Progenitor cell of endocrine pancreas (in vitro differentiated cells): ENCODE results near the gene RPL41. TPM values are rescaled to one million over a fixed set of nuclear protein-coding genes. Genes with fewer than 3 reads are reported as not detected.

Experiments used
- DNase-seq: peaks from one replicate; pipeline ENCODE4 v3.0.0; 2021; ENCODE audit warnings: low spot score; ENCODE audit not compliant: unreplicated experiment
- H3K27ac Mint-ChIP-seq: 2 replicates; pipeline ENCODE4 v1.8.0; 2021; ENCODE audit warnings: mild to moderate bottlenecking, moderate library complexity, mixed read lengths
- H3K27me3 Mint-ChIP-seq: 2 replicates; pipeline ENCODE4 v1.8.0; 2021; ENCODE audit warnings: mixed read lengths
- H3K36me3 Mint-ChIP-seq: 2 replicates; pipeline ENCODE4 v1.8.0; 2022; ENCODE audit warnings: mixed read lengths; ENCODE audit not compliant: insufficient read depth
- H3K4me1 Mint-ChIP-seq: 2 replicates; pipeline ENCODE4 v1.8.0; 2021; ENCODE audit warnings: low read depth, mixed read lengths
- H3K4me3 Mint-ChIP-seq: 2 replicates; pipeline ENCODE4 v1.8.0; 2021; ENCODE audit warnings: low read depth, mild to moderate bottlenecking, moderate library complexity, mixed read lengths
- H3K9me3 Mint-ChIP-seq: 2 replicates; pipeline ENCODE4 v1.8.0; 2021; ENCODE audit warnings: low read depth, mixed read lengths
- total RNA-seq: library from RNA; stranded (reverse); gene quantifications from 2 replicates; pipeline ENCODE4 v1.2.1, GENCODE V29; 2021
- TF ChIP-seq, protein P1 (sequence below): fragments of 200-600 bp; sonication (generic); IDR thresholded peaks from one replicate; pipeline ENCODE4 v1.5.0; 2021; ENCODE audit warnings: antibody characterized with exemption, mild to moderate bottlenecking; ENCODE audit not compliant: unreplicated experiment

Gene RPL41
- total RNA-seq, 1 donor from 2014 or later: 3,912 TPM

DNA sequence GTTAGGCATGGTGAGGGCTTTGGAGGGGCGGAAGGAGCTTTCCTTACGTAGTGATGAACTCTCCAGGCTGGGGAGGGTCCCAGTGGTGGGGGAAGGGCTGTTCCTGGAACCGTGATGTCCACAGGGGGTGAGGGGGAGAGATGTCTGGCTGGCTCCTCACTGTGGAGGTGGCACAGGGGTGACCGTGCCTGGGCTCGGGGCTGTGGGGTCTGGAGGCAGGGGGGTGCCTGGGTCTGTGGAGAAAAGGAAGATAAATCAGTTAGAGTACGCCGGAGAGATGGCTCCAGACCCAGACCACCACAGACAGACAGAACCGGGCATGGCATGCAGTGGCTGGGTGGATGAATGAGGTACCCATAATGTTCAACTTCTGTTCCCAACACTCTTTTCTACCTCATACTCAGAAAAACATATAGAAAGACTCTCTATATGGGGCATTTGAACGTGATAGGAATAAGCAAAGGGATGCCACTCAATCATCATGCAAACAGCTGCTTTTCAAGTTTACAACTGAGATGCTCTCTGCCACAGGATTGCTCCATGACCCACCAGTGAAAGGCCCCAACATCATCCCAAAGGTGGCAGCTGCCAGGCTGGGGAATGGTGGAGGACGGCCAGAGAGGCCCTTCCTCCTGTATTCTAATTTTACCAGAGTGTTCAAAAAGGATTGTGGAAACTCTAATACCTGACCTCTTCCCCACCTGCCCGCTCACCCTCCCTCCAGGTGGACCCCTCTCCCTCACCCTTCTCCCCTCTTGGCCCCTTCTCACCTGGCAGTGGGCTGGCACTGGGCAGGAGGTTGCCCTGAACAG, 47.3 kb downstream of the RPL41 start:
- DNase-seq: no peak
- Mint-ChIP-seq H3K27ac (peak overlapping the region; percentile 83), H3K4me3 (no peak overlapping the region), H3K36me3 (peaks cover 42% of the 10 kb centered on the region), H3K4me1 (peaks cover 24% of the 10 kb centered on the region), H3K27me3 (no peaks in the 10 kb centered on the region), H3K9me3 (no peaks in the 10 kb centered on the region)
- TF ChIP-seq, protein P1, sequence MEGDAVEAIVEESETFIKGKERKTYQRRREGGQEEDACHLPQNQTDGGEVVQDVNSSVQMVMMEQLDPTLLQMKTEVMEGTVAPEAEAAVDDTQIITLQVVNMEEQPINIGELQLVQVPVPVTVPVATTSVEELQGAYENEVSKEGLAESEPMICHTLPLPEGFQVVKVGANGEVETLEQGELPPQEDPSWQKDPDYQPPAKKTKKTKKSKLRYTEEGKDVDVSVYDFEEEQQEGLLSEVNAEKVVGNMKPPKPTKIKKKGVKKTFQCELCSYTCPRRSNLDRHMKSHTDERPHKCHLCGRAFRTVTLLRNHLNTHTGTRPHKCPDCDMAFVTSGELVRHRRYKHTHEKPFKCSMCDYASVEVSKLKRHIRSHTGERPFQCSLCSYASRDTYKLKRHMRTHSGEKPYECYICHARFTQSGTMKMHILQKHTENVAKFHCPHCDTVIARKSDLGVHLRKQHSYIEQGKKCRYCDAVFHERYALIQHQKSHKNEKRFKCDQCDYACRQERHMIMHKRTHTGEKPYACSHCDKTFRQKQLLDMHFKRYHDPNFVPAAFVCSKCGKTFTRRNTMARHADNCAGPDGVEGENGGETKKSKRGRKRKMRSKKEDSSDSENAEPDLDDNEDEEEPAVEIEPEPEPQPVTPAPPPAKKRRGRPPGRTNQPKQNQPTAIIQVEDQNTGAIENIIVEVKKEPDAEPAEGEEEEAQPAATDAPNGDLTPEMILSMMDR: no peak

- no peaks in the 10 kb centered on the region for H3K27me3 Mint-ChIP-seq
- peaks cover 43% of the 10 kb centered on the region for H3K36me3 Mint-ChIP-seq
- no peaks in the 10 kb centered on the region for H3K9me3 Mint-ChIP-seq
- no peak for DNase-seq
- peak overlapping the region; percentile 27 for H3K27ac Mint-ChIP-seq
- H3K4me1 Mint-ChIP-seq: peaks cover 19% of the 10 kb centered on the region
- TF ChIP-seq, protein P1: no peak
- H3K4me3 Mint-ChIP-seq: no peak overlapping the region
These were observed 47.9 kb downstream of the RPL41 start for GRCh38 chr12:56164345-56164729.

- TF ChIP-seq, protein P1: no peak
- H3K4me3 Mint-ChIP-seq: no peak overlapping the region
- peaks cover 39% of the 10 kb centered on the region for H3K36me3 Mint-ChIP-seq
- no peak for DNase-seq
- H3K4me1 Mint-ChIP-seq: peaks cover 9% of the 10 kb centered on the region
- no peaks in the 10 kb centered on the region for H3K27me3 Mint-ChIP-seq
- no peak overlapping the region for H3K27ac Mint-ChIP-seq
- H3K9me3 Mint-ChIP-seq: no peaks in the 10 kb centered on the region
These were observed 48.9 kb downstream of the RPL41 start for GRCh38 chr12:56165369-56165768.

Other genes starting within 250 kb of the RPL41 start
- gene PYM1, start 188.7 kb upstream of the RPL41 start, total RNA-seq: 38.0 and 42.8 TPM in 2 replicates
- gene DGKA, start 185.5 kb upstream of the RPL41 start, total RNA-seq: 10.2 and 16.8 TPM in 2 replicates
- gene PMEL, start 150.6 kb upstream of the RPL41 start, total RNA-seq: 3.7 and 6.3 TPM in 2 replicates
- 62.1 and 66.9 TPM in 2 replicates for gene CDK2, start 149.8 kb upstream of the RPL41 start, total RNA-seq
- 111 and 116 TPM in 2 replicates for gene RAB5B, start 142.6 kb upstream of the RPL41 start, total RNA-seq
- 44.8 and 45.6 TPM in 2 replicates for gene SUOX, start 119.4 kb upstream of the RPL41 start, total RNA-seq
- gene IKZF4, start 95.6 kb upstream of the RPL41 start, total RNA-seq: 20.6 and 21.0 TPM in 2 replicates
- 30.2 and 39.3 TPM in 2 replicates for gene RPS26, start 74.7 kb upstream of the RPL41 start, total RNA-seq
- gene ERBB3, start 36.5 kb upstream of the RPL41 start, total RNA-seq: 206 and 221 TPM in 2 replicates
- 103 and 106 TPM in 2 replicates for gene PA2G4, start 12.1 kb upstream of the RPL41 start, total RNA-seq
- gene ZC3H10, start 1.6 kb downstream of the RPL41 start, total RNA-seq: 12.0 and 13.8 TPM in 2 replicates
- gene ESYT1, start 11.6 kb downstream of the RPL41 start, total RNA-seq: 102 TPM in 2 replicates
- 169 and 172 TPM in 2 replicates for gene MYL6B, start 36.0 kb downstream of the RPL41 start, total RNA-seq
- gene MYL6, start 41.7 kb downstream of the RPL41 start, total RNA-seq: 1,155 and 1,178 TPM in 2 replicates
- gene SMARCC2, start 72.8 kb downstream of the RPL41 start, total RNA-seq: 202 and 207 TPM in 2 replicates
- 50.0 and 50.8 TPM in 2 replicates for gene RNF41, start 105.3 kb downstream of the RPL41 start, total RNA-seq
- 37.9 and 40.5 TPM in 2 replicates for gene NABP2, start 107.7 kb downstream of the RPL41 start, total RNA-seq
- 62.9 and 65.2 TPM in 2 replicates for gene SLC39A5, start 113.4 kb downstream of the RPL41 start, total RNA-seq
- gene ANKRD52, start 141.8 kb downstream of the RPL41 start, total RNA-seq: 60.3 and 64.3 TPM in 2 replicates
- 23.6 and 24.6 TPM in 2 replicates for gene COQ10A, start 150.3 kb downstream of the RPL41 start, total RNA-seq
- gene CS, start 183.7 kb downstream of the RPL41 start, total RNA-seq: 209 and 216 TPM in 2 replicates
- gene CNPY2, start 199.4 kb downstream of the RPL41 start, total RNA-seq: 225 and 230 TPM in 2 replicates
- gene PAN2, start 217.4 kb downstream of the RPL41 start, total RNA-seq: 69.3 and 73.1 TPM in 2 replicates
- gene IL23A, start 222.3 kb downstream of the RPL41 start, total RNA-seq: 0.67 and 0.89 TPM in 2 replicates
- 158 and 163 TPM in 2 replicates for gene STAT2, start 243.5 kb downstream of the RPL41 start, total RNA-seq
- gene APOF, start 246.2 kb downstream of the RPL41 start, total RNA-seq: not detected in 2 replicates